Stimulated activated CD4-positive, alpha-beta T cell treated with anti-CD3 and anti-CD28 coated beads, Interleukin-12 subunit alpha, Interleukin-12 subunit beta, amount 100 ng/mL, for 24 hours (primary cell): ENCODE data around the gene RELB.
A peak's percentile ranks its signal among the peaks of the same experiment; 100 is the strongest.

Source experiments
- DNase-seq, 2 experiments: peaks; one replicate each; pipeline ENCODE4 v3.0.0-alpha.2; 2020; ENCODE audit warnings: low read depth in 2 of 2

Gene RELB

DNA sequence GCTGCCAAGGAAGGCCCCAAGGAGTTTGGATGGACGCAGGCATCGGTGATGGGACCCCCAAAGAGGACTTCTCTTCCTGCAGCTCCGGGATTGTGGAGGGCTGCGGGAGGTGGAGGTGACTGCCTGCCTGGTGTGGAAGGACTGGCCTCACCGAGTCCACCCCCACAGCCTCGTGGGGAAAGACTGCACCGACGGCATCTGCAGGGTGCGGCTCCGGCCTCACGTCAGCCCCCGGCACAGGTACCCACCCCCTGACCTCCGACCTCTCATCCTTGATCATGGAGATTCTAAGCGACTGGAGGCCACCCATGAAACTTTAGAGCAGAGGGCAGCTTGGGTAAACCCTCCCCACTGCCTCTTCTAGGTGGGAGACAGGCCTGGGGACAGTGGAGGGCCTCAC is 20.7 kb downstream of the RELB start:
- DNase-seq: no peak

DNA sequence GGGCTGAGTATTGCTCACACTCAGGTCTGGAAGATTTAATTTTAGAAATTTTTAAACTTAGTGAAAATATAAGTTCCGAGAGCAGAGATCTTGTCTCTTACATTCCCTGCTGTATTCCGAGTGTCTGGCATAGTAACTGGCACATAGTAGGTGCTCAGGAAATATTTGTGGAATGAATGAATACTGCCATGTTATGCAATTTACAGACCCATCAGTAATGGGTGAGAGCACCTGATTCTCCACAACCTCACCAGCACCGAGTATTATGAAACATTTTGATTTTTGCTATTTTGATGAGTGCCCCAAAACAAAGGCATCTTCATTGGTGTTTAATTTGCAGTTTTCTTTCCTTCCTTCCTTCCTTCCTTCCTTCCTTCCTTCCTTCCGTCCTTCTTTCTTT is 21.8 kb downstream of the RELB start:
- no peak for DNase-seq

DNA sequence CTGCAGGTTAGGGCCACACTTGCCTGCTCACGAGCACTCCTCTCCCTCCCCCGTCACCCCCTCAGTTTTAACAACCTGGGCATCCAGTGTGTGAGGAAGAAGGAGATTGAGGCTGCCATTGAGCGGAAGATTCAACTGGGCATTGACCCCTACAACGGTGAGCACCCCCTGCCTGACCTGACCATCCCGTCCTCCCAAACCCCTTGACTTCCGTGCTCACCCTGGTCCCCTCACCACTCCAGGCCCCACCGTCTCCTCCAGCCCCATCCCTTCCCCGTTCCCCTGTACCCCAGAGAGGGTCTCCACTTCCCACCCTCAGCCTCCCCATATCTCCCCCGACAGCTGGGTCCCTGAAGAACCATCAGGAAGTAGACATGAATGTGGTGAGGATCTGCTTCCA is 24.0 kb downstream of the RELB start:
- DNase-seq: no peak

DNA sequence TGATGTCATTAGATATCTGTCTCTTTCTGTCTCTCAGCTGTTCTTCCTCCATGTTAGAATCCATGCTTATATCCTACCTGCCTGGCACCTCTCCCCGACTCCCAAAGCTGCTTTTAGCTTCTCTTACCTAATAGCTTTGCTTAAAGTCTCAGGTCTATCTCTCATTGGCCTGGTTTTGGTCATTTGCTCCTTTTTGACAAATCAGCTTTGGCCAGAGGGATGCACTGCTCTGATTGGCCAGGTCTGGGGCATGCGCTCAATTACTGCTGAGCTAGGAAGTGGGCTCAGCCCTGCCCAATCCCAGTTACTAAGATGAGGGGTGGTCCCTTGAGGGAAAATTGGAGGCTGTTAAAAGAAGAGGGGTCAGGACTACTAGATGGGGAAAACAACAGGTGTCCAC is 26.1 kb downstream of the RELB start:
- DNase-seq: no peak

DNA sequence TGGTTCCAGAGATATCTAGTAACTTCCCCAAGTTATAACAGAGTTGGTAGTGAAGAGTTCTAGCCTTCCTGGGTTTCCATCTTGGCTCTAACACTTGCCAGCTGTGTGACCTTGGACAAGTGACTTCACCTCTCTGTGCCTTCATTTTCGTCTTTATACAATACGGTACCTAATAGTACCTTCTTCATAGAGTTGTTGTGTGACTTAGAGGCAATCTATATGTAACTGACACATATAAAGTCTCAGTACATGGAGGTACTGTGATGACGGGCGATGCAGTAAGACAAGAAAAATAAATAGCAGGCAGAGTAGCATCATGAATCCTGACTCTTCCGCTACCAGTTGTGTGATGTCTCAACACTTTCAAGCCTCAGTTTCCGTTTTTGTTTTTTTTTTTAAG is 29.6 kb downstream of the RELB start:
- no peak for DNase-seq

DNA sequence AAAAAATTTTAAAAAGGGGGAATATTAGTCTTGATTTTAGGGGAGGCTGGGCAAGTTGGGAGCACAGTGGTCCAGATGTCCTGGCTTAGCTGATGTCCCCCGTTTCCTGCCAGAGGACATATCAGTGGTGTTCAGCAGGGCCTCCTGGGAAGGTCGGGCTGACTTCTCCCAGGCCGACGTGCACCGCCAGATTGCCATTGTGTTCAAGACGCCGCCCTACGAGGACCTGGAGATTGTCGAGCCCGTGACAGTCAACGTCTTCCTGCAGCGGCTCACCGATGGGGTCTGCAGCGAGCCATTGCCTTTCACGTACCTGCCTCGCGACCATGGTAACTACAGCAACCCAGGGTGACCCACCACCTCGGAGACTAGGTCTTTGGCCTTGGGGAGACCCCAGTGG is 31.2 kb downstream of the RELB start:
- DNase-seq: no peak

DNA sequence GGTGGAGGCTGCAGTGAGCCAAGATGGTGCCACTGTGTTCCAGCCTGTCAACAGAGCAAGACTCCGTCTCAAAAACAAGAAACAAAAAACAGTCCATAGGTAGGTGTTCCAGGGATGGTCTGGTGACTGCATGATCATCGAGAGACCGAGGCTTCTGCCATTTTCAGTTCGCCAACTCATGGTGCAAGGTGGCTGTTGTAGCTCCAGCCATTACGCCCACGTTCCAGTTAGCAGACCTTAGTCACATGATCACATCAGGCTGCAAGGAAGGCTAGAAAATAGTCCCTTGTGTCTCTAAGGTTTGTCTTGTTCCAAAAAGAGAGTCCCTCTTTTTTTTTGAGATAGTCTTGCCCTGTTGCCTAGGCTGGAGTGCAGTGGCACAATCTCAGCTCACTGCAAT is 34.5 kb downstream of the RELB start:
- no peak for DNase-seq

DNA sequence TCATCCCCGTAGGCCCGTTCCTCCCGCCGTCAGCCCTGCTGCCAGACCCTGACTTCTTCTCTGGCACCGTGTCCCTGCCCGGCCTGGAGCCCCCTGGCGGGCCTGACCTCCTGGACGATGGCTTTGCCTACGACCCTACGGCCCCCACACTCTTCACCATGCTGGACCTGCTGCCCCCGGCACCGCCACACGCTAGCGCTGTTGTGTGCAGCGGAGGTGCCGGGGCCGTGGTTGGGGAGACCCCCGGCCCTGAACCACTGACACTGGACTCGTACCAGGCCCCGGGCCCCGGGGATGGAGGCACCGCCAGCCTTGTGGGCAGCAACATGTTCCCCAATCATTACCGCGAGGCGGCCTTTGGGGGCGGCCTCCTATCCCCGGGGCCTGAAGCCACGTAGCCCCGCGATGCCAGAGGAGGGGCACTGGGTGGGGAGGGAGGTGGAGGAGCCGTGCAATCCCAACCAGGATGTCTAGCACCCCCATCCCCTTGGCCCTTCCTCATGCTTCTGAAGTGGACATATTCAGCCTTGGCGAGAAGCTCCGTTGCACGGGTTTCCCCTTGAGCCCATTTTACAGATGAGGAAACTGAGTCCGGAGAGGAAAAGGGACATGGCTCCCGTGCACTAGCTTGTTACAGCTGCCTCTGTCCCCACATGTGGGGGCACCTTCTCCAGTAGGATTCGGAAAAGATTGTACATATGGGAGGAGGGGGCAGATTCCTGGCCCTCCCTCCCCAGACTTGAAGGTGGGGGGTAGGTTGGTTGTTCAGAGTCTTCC is 36.3 kb downstream of the RELB start:
- no peak for DNase-seq

DNA sequence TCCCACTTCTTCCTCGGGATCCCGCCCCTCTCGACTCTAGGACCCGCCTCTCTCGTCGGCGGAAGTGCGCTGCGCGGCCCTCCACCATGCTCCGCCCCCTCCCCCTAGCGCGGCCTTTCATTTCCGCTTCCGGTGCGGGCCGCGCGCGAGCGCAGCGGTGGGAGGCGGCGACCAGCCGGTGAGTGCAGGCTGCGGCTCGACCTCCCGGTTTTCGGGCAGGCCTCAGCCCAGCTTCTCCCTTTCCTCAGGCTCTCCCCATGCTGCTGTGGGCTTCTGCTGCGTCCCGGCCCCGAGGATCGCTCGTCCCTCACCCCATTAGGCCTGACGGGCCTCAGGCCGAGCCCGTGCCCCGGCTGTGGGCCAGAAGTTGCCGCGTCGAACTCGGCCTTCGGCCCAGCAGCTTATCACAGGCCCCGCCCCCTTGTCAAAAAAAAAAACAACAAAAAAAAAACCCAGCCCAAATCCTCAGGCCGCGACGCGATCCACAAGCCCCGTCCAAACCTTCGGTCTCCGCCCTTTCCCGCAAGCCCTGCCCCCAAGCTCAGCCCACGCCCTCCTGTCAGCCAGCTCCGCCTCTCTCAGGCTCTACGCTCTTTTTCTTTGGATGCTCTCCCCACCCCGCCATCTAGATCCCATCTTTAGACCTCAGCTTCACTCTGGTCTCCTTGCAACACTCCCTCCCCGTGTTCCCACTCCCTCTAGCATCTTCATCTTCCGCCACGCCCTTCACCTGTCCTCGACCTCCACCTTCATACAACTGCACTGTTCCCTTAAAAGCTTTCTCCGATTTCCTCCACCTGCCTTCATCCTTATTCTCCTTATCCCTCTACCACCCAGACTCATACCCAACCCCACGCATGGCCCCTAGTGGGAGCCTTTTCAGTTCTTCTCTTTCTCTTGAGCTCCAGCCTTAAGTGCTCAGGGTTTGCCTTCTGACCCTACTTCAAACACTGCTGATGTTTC is 37.9 kb downstream of the RELB start, which contains the start of gene CLASRP:
TSS of gene CLASRP (plus strand) at position 115 of the 963 bp plus-strand sequence. CDS start 1,168 bp downstream, outside the sequence.
- DNase-seq: peak; percentile 74 to 85

DNA sequence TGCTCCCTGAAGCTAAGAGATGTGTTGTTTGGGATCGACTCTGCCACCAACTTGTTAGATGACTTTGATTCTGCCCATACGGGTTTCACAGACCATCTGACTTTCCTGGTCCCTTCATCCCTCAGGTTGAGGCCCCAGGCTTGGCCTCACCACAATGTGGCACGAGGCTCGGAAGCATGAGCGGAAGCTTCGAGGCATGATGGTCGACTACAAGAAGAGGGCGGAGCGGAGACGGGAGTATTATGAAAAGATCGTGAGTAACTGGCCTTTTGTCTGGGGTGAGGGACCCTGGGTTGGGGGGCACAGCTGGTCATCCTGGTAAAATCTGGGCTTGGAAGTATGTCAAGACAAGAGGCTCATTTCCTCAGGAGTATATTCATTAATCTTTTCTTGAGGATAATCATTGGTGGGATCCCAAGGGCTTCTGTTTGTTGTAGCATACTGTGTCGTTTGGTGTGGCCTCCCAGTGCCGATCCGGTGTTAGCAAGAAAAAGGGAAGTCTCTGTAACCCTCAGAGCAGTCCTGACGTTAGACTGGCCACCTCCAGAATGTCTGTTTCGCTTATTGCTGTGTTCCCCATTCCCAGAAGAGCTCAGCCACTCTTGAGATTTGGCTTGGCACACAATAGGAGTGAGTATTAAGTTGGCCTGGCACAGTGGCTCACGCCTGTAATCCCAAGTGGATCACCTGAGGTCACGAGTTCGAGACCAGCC is 39.0 kb downstream of the RELB start:
- no peak for DNase-seq

DNA sequence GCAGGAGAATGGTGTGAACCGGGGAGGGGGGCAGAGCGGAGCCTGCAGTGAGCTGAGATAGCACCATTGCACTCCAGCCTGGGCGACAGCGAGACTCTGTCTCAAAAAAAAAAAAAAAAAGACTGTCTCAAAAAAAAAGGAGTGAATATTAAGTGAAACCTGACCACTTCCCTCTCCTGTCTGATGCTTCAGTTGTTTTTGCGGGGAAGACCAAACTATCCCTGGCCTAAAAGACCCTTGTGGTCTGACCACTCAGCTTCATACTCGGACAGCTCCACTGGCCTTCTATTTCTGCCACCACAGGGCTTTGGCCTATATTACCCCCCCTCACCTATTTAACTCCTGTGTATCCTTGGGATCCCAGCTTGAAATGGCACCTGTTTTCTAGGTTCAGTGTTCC is 39.9 kb downstream of the RELB start:
- DNase-seq: no peak

DNA sequence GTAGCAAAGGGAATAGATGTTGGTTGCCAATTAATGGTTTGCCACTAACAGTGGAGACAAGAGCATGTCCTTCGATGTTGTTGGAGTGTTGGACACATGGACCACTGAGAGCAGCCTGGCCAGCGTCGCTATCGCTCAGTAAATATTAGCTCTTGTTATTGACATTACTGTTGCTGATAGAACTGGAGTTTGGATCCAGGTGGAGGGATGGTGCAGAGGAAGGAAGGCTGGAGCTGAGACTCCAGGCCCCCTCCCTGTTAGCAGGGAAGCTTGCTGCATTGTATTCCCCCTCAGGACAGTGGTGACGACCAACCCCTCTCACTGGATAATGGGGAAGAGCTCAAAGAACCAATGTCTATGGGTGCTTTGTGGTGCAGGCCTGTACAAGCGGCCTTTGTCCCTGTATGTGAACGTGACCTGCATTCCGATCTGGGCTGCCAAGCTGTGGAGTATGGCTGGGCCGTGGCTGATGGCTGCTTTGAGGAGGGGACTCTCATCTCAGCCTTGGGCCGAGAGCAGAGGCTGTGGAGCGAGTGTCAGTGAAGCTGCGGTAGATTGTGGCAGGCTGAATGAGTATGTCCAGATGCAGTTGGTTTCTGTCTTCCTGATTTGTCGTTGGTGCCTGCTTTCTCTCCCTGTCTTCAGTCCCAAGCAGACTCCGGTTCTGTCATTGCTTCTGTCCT is 44.5 kb downstream of the RELB start:
- DNase-seq: no peak

DNA sequence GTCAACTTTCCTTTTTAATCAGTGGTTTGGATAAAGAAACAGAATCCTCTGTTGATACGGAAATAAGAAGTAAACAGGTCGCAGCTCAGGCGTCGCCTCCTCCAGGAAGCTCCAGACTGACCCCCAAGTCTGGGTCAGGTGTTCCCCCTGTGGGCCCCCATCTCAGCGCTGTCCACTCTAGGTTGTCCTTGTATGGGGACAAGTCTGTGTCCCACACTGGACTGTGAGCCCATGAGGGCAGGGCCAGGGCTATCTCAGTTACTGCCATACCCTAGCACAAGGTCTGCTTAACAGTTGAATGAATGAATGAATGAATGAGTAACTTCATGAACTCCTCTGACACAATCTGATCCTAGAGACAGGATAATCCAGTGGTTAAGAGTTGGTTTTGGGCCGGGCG is 45.1 kb downstream of the RELB start:
- no peak for DNase-seq

DNA sequence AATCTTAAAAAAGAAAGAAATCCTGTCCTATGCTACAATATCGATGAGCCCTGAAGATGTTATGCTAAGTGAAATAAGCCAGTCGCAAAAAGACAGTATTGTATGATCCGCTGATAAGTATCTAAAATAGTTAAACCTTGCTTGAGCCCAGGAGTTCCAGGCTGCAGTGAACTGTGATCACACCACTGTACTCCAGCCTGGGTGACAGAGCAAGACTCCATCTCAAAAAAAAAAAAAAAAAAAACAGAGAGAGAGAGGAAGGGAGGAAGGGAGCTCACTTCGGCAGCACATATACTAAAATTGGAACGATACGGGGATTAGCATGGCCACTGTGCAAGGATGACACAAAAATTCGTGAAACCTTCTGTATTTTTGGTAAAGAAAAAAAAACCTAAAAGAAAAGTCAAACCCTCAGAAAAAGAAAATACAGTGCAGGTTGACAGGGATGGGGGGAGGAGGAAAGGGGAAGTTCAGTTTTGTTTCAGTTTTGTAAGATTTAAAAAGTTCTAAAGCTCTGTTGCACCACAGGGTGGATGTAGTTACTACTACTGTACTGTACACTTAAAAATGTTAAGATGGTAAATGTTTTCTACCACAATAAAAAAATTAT is 46.0 kb downstream of the RELB start:
- DNase-seq: no peak

DNA sequence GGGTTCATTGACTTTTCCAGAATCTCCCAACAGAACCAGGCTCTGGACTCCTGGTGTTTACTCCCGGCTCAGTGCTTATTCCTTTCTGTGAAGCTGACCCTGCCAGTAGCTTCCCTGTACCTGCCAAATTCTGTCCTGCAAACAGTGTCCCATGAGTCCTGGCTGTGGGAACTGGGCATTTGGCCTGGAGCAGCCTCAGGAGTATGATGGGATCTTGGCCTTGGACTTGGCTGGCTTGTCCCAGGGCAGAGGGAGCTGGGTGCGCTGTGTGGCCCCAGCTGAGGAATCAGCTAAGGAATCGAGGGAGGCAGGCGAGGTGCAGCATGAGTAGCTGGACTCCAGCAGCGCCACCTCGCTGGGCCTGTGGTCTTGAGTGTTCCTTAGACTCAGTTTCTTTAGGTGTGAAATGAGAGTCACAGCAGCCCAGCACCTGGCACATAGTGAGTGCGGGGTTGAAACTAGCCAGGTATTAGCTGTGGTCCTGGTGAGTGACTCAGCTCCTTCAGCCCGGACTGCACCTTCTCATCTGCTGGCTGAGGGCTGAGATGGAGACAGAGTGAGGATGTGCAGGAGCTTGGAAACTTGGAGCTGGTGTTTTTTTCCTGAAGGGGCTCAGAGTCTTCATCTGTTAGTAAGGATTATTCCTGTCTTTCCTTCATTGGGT is 47.9 kb downstream of the RELB start:
- no peak for DNase-seq

DNA sequence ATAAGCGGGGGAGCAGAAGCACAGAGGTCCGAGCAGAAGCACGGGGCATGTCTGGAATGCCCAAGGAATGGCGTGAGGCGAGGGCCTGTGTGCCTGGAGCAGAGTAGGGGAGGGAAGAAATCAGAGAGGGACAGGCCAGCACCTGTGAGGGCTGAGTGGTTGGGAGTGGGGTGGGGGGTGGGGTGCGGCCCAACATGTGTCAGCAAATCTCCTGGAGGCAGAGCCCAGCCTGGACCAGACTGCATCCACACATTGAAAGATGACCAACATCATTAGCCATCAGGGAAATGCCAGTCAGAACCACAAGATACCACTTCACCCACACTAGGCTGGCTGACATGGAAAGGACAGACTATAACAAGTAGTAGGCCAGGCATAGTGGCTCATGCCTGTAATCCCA is 48.8 kb downstream of the RELB start:
- no peak for DNase-seq

DNA sequence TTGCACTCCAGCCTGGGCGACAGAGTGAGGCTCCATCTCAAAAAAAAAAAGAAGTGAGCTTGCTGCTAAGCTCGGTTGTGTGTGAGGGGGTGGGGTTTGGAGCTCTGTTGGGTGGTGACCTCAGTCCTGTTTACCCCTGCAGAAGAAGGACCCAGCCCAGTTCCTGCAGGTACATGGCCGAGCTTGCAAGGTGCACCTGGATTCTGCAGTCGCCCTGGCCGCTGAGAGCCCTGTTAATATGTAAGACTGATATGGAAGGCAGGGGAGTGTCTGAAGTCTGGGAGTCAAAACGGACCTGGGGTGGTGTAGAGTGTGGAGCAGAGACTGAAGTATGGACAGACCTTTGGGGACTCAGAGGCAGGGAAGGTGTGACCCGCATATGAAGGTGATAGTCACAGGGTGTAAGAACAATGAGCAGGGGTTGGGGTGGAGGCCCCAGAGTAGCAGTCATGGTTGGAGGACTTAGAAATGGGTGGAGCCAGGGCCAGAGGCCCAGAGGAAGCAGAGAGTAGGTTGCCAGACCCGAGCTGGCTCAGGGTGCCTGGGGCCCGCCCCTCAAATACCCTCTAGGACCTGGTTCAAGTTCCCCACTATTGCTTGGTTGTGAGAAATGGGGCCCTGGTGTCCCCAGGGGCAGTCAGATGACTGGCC is 50.8 kb downstream of the RELB start:
- DNase-seq: no peak

DNA sequence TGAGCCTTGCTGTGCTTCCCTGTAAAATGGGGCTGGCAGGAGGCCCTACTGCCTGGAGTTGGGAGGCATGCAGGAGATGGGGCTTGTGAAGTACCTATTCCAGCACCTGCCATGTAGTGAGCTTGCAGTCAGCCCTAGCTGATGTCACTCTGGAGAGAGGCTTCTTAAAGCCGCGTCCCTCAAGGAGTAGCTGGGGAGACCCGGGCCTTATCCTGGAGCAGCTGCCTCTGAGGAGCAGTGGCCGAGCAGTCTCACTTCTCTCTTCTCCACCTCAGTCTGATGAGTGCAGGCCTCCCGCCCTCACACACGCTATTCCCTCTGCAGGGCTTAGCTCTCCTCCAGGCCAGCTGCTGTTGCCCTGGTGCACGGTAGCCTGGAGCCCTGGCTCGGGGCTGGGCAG is 55.6 kb downstream of the RELB start:
- DNase-seq: no peak

DNA sequence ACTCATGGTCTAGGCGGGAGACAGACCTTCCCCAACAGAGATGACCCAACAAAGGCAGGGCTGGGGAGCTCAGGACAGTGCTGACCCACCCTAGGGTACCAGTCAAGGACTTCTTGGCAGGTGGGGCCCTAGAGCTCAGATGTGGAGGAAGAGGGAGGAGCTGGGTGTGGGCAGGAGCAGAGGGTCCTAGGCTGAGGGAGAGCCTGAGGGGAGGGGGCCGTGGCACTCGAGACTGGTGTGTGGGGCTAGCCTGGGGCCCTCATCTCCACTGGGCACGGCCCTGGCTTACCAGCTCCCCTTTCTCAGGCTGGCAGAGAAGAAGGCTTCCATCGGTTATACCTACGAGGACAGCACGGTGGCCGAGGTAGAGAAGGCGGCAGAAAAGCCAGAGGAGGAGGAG is 56.2 kb downstream of the RELB start:
- no peak for DNase-seq

DNA sequence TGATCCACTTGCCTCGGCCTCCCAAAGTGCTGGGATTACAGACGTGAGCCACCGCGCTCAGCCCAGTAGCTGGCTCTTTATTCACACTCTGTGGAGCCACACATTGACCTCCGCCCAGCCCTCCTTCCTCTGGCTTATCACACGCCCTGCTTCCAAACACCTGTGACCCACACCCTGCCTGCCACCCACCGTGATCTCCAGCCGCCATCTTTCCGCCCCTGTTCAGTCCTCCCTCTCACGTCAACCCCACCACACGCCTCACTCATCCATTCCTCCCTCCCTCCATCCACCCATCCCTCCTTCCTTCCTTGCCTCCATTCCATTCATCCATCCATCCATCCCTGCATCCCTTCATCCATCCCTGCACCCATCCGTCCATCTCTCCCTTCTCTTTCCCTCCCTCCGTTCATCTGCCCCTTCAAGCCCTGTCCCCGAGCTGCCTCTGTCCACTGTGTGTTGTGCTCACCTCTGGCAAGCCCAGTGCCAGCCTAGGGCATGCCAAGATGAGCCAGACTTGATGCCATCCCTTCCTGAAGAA is 57.4 kb downstream of the RELB start:
- DNase-seq: no peak
